ENCODE measurements around the gene DSC3. TPM values are rescaled to one million over a fixed set of nuclear protein-coding genes. Genes with fewer than 3 reads are reported as not detected.

DSC3 gene
- total and polyA plus RNA-seq, 9 of the 15 experiments (the other 6 are each of a cell fraction or from before 2014, with no cell fraction given) = 0.01 to 0.40 (median 0.07) TPM

GRCh38 chr18:31057917-31058316 lies 15.4 kb upstream of the DSC3 start (continued):
- TF ChIP-seq, protein P1, sequence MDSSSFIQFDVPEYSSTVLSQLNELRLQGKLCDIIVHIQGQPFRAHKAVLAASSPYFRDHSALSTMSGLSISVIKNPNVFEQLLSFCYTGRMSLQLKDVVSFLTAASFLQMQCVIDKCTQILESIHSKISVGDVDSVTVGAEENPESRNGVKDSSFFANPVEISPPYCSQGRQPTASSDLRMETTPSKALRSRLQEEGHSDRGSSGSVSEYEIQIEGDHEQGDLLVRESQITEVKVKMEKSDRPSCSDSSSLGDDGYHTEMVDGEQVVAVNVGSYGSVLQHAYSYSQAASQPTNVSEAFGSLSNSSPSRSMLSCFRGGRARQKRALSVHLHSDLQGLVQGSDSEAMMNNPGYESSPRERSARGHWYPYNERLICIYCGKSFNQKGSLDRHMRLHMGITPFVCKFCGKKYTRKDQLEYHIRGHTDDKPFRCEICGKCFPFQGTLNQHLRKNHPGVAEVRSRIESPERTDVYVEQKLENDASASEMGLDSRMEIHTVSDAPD (CRISPR knock-in tag; IDR thresholded peaks at IDR 0.05) = no peak

- H3K27me3 ChIP-seq (ENCODE audit: control insufficient read depth in 2 of 2, insufficient read depth in 2 of 2, low read length in 2 of 2) = no peaks in the 10 kb centered on the region
- no peaks in the 10 kb centered on the region for H3K9me1 ChIP-seq (ENCODE audit: control insufficient read depth, insufficient read depth, low read length)
- no peak overlapping the region for H3K27ac ChIP-seq (ENCODE audit: extremely low read depth, low read depth, low read length)
- H3K4me2 ChIP-seq (ENCODE audit: insufficient read depth, low read length) = no peak overlapping the region
- H3K4me1 ChIP-seq (replicated peaks in 1 of 2; ENCODE audit: control insufficient read depth in 2 of 2, insufficient read depth in 2 of 2, low read length in 2 of 2) = no peaks in the 10 kb centered on the region
- H2AFZ ChIP-seq (ENCODE audit: low read depth, low read length) = no peak overlapping the region
- H3K79me2 ChIP-seq (ENCODE audit: control insufficient read depth, insufficient read depth, low read length) = no peaks in the 10 kb centered on the region
- DNase-seq (ENCODE audit: extremely low read depth in 1 of 4, low spot score in 3 of 4) = no peak
- TF ChIP-seq ETV6 (IDR thresholded peaks at IDR 0.05; ENCODE audit: borderline replicate concordance in 1 of 2, low read depth in 2 of 2, low read length in 1 of 2) = no peak
- TF ChIP-seq ETV6 (CRISPR knock-in tag; IDR thresholded peaks at IDR 0.05; ENCODE audit: borderline replicate concordance) = no peak
- no peak for TF ChIP-seq CEBPG (CRISPR knock-in tag; IDR thresholded peaks at IDR 0.05)
- 0 out of 4 replicates have a peak, but pooled peaks of 1 of the 2 experiments have one; percentile 15 for TF ChIP-seq CEBPG (tag; conservative IDR thresholded peaks at IDR 0.05 in 1 of 2, IDR thresholded peaks at IDR 0.05 in 1 of 2)
- no TSS peak for BruUV-seq (replicated peaks)
- in situ Hi-C loops (cut with MboI) (no loop called here), intact Hi-C loops (cut with micrococcal nuclease) (no loop called here)
- H3K9me3 ChIP-seq (replicated peaks; ENCODE audit: control insufficient read depth, insufficient read depth, low read depth, low read length) = no peaks in the 10 kb centered on the region
- WGBS (ENCODE audit: insufficient coverage, low coverage, missing lambda C conversion rate) = under 1% methylated on average over 5 of the region's 5 CpGs
- CTCF ChIA-PET (ENCODE audit: low intra/inter-chr PET ratio) = no interaction called here
- FAIRE-seq = no peak
- no peak overlapping the region for H3K9ac ChIP-seq (ENCODE audit: insufficient read depth in 1 of 2, low read depth in 2 of 2, low read length in 2 of 2)
- H4K20me1 ChIP-seq (replicated peaks; ENCODE audit: control insufficient read depth, insufficient read depth, low read length) = no peaks in the 10 kb centered on the region
- no peaks in the 10 kb centered on the region for H3K36me3 ChIP-seq (ENCODE audit: control insufficient read depth, insufficient read depth, low read length)
- no peak for ATAC-seq
- H3K4me3 ChIP-seq = no peak overlapping the region
- POLR2A ChIA-PET = no interaction called here
Observed at GRCh38 chr18:31057051-31057450, 14.5 kb upstream of the DSC3 start.
